22Rv1 (cell line): ENCODE measurements around the gene KIF22.

Experiments used
- ZFX ChIP-seq: fragments of 450-650 bp; IDR thresholded peaks from 2 replicates; pipeline ENCODE4 v1.6.1; 2017; ENCODE audit warnings: antibody characterized with exemption, borderline replicate concordance
- TF ChIP-seq, protein P1 (sequence below): fragments of 450-650 bp; IDR thresholded peaks from 2 replicates; pipeline ENCODE4 v1.5.1; 2017; ENCODE audit warnings: mild to moderate bottlenecking

- TF ChIP-seq, protein P1, sequence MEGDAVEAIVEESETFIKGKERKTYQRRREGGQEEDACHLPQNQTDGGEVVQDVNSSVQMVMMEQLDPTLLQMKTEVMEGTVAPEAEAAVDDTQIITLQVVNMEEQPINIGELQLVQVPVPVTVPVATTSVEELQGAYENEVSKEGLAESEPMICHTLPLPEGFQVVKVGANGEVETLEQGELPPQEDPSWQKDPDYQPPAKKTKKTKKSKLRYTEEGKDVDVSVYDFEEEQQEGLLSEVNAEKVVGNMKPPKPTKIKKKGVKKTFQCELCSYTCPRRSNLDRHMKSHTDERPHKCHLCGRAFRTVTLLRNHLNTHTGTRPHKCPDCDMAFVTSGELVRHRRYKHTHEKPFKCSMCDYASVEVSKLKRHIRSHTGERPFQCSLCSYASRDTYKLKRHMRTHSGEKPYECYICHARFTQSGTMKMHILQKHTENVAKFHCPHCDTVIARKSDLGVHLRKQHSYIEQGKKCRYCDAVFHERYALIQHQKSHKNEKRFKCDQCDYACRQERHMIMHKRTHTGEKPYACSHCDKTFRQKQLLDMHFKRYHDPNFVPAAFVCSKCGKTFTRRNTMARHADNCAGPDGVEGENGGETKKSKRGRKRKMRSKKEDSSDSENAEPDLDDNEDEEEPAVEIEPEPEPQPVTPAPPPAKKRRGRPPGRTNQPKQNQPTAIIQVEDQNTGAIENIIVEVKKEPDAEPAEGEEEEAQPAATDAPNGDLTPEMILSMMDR = no peak
- TF ChIP-seq ZFX = no peak
Observed at GRCh38 chr16:29769507-29769906, 21.0 kb upstream of the KIF22 start.
